A673 (cell line): ENCODE data around the gene ATP8B1.
"Not testable (repeated sequence)": the region's sequence is repeated elsewhere in the genome, so short reads cannot be mapped to it uniquely, and the experiment has no call there.

Experiments
- CTCF ChIP-seq: fragments of 300-800, 200-600 bp; sonication (generic); conservative IDR thresholded peaks from 2 replicates; pipeline ENCODE4 v1.5.1; 2017; ENCODE audit warnings: low read depth, mild to moderate bottlenecking, antibody characterized with exemption, low read length, moderate library complexity, mixed read lengths
- EZH2 ChIP-seq: fragments of 200-600 bp; sonication (generic); IDR thresholded peaks from 2 replicates; pipeline ENCODE4 v1.6.1; 2017; ENCODE audit warnings: borderline replicate concordance, low read depth, mild to moderate bottlenecking, mixed read lengths, antibody characterized with exemption, low read length; ENCODE audit not compliant: poor library complexity, severe bottlenecking

- not testable (repeated sequence) for TF ChIP-seq CTCF, EZH2
Measured at GRCh38 chr18:57643726-57644125, 159.4 kb downstream of the ATP8B1 start.
